OCI-LY1 (cell line): ENCODE data around the gene EYA2.

Experiments
- H2AFZ ChIP-seq: fragments of 200-600 bp; sonication (generic), shearing (Covaris generic); 2 replicates; pipeline ENCODE4 v1.6.0; 2014; ENCODE audit warnings: antibody characterized with exemption, mild to moderate bottlenecking, low read length
- H3F3A ChIP-seq: fragments of 200-600 bp; sonication (generic), shearing (Covaris generic); 2 replicates; pipeline ENCODE4 v1.6.0; 2014; ENCODE audit warnings: mild to moderate bottlenecking, antibody characterized with exemption, low read length, moderate library complexity; ENCODE audit not compliant: insufficient read depth
- H3K27ac ChIP-seq: fragments of 200-600 bp; sonication (generic); 2 replicates; pipeline ENCODE4 v1.5.1; 2014; ENCODE audit warnings: low read length, mixed run types, mild to moderate bottlenecking, low read depth; ENCODE audit not compliant: poor library complexity, severe bottlenecking
- H3K27me3 ChIP-seq: fragments of 200-600 bp; sonication (generic); 2 replicates; pipeline ENCODE4 v1.6.0; 2014; ENCODE audit warnings: antibody characterized with exemption, mild to moderate bottlenecking, low read length, moderate library complexity; ENCODE audit not compliant: insufficient read depth
- H3K36me3 ChIP-seq: fragments of 200-600 bp; sonication (generic); 2 replicates; pipeline ENCODE4 v1.6.1; 2014; ENCODE audit warnings: mild to moderate bottlenecking, antibody characterized with exemption, low read length, moderate library complexity, mixed read lengths; ENCODE audit not compliant: insufficient read depth
- H3K4me1 ChIP-seq: fragments of 200-600 bp; sonication (generic); 2 replicates; pipeline ENCODE4 v1.5.1; 2014; ENCODE audit warnings: mild to moderate bottlenecking, low read length, moderate library complexity; ENCODE audit not compliant: insufficient read depth, severe bottlenecking
- H3K4me2 ChIP-seq: fragments of 200-600 bp; sonication (generic), shearing (Covaris generic); 2 replicates; pipeline ENCODE4 v1.6.1; 2014; ENCODE audit warnings: low read length
- H3K4me3 ChIP-seq: fragments of 200-600 bp; sonication (generic); 2 replicates; pipeline ENCODE4 v1.5.1; 2014; ENCODE audit warnings: low read length, low read depth, mild to moderate bottlenecking, mixed read lengths; ENCODE audit not compliant: poor library complexity, severe bottlenecking
- H3K79me2 ChIP-seq: fragments of 200-600 bp; shearing (Covaris generic); 2 replicates; pipeline ENCODE4 v1.6.1; 2016; ENCODE audit warnings: mixed run types, low read length, mixed read lengths; ENCODE audit not compliant: insufficient read depth
- H3K9ac ChIP-seq: fragments of 200-600 bp; sonication (generic), shearing (Covaris generic); 2 replicates; pipeline ENCODE4 v1.6.1; 2014; ENCODE audit warnings: mild to moderate bottlenecking, low read length, mixed read lengths
- H3K9me2 ChIP-seq: fragments of 200-600 bp; sonication (generic), shearing (Covaris generic); 2 replicates; pipeline ENCODE4 v1.6.1; 2014; ENCODE audit warnings: low read depth, mild to moderate bottlenecking, low read length, mixed read lengths
- H3K9me3 ChIP-seq: fragments of 200-600 bp; shearing (Covaris generic); 2 replicates; pipeline ENCODE4 v1.6.1; 2014; ENCODE audit warnings: low read length, mixed read lengths
- H4K20me1 ChIP-seq: fragments of 200-600 bp; sonication (generic), shearing (Covaris generic); 2 replicates; pipeline ENCODE4 v1.6.0; 2016; ENCODE audit warnings: mild to moderate bottlenecking, low read length; ENCODE audit not compliant: insufficient read depth
- CTCF ChIP-seq: fragments of 200-600 bp; sonication (generic), shearing (Covaris generic); IDR thresholded peaks from 2 replicates; pipeline ENCODE4 v1.5.1; 2017; ENCODE audit warnings: mild to moderate bottlenecking, antibody characterized with exemption, low read length, moderate library complexity, mixed read lengths
- EZH2 ChIP-seq: fragments of 200-600 bp; sonication (generic), shearing (Covaris generic); IDR thresholded peaks from 2 replicates; pipeline ENCODE4 v1.8.0; 2017; ENCODE audit warnings: borderline replicate concordance, mixed run types, mild to moderate bottlenecking, antibody characterized with exemption, low read length, moderate library complexity, mixed read lengths

Gene EYA2

GRCh38 chr20:47215653-47216397, 321.2 kb downstream of the EYA2 start:
- H2AFZ ChIP-seq = no peak overlapping the region
- no peaks in the 10 kb centered on the region for H3K27me3 ChIP-seq
- no peak overlapping the region for H3K9ac ChIP-seq
- no peak overlapping the region for H3K4me2 ChIP-seq
- no peaks in the 10 kb centered on the region for H3K4me1 ChIP-seq
- H3K9me2 ChIP-seq = no peaks in the 10 kb centered on the region
- peaks cover 94% of the 10 kb centered on the region for H3K36me3 ChIP-seq
- H3K79me2 ChIP-seq = no peaks in the 10 kb centered on the region; the same call in 1 of the 2 replicates
- H3K9me3 ChIP-seq = no peaks in the 10 kb centered on the region
- no peak overlapping the region for H3K27ac ChIP-seq
- TF ChIP-seq CTCF (no peak), EZH2 (no peak)
- no peak overlapping the region for H3K4me3 ChIP-seq
- no peaks in the 10 kb centered on the region for H3F3A ChIP-seq
- H4K20me1 ChIP-seq = no peaks in the 10 kb centered on the region

- Histone ChIP-seq H4K20me1 (no peaks in the 10 kb centered on the region), H2AFZ (no peak overlapping the region), H3K27me3 (no peaks in the 10 kb centered on the region), H3K4me3 (no peak overlapping the region), H3F3A (no peaks in the 10 kb centered on the region), H3K4me1 (peaks cover 10% of the 10 kb centered on the region), H3K4me2 (no peak overlapping the region), H3K27ac (no peak overlapping the region), H3K79me2 (no peaks in the 10 kb centered on the region; the same call in 1 of the 2 replicates), H3K9ac (no peak overlapping the region), H3K36me3 (peaks cover 94% of the 10 kb centered on the region), H3K9me3 (no peaks in the 10 kb centered on the region), H3K9me2 (no peaks in the 10 kb centered on the region)
- TF ChIP-seq CTCF = no peak
- TF ChIP-seq EZH2 = no peak
These were observed 322.3 kb downstream of the EYA2 start for GRCh38 chr20:47216819-47217410.

- H3K9ac ChIP-seq = no peak overlapping the region
- H3K9me3 ChIP-seq = no peaks in the 10 kb centered on the region
- no peaks in the 10 kb centered on the region for H3F3A ChIP-seq
- no peaks in the 10 kb centered on the region for H4K20me1 ChIP-seq
- no peaks in the 10 kb centered on the region for H3K27me3 ChIP-seq
- H3K27ac ChIP-seq = no peak overlapping the region
- H3K4me1 ChIP-seq = peaks cover 12% of the 10 kb centered on the region
- H3K4me2 ChIP-seq = no peak overlapping the region
- no peak overlapping the region for H3K4me3 ChIP-seq
- no peaks in the 10 kb centered on the region; the same call in 1 of the 2 replicates for H3K79me2 ChIP-seq
- peaks cover 94% of the 10 kb centered on the region for H3K36me3 ChIP-seq
- no peaks in the 10 kb centered on the region for H3K9me2 ChIP-seq
- no peak overlapping the region for H2AFZ ChIP-seq
- TF ChIP-seq EZH2 (no peak), CTCF (no peak)
These were observed 323.1 kb downstream of the EYA2 start for GRCh38 chr20:47217482-47218446.
